Progenitor cell of endocrine pancreas (in vitro differentiated cells): ENCODE data around the gene FSTL4. TPM values are rescaled to one million over a fixed set of nuclear protein-coding genes. Genes with fewer than 3 reads are reported as not detected.

Source experiments
- DNase-seq: peaks from one replicate; pipeline ENCODE4 v3.0.0; 2021; ENCODE audit warnings: low spot score; ENCODE audit not compliant: unreplicated experiment
- H3K27ac Mint-ChIP-seq: 2 replicates; pipeline ENCODE4 v1.8.0; 2021; ENCODE audit warnings: mild to moderate bottlenecking, moderate library complexity, mixed read lengths
- H3K27me3 Mint-ChIP-seq: 2 replicates; pipeline ENCODE4 v1.8.0; 2021; ENCODE audit warnings: mixed read lengths
- H3K36me3 Mint-ChIP-seq: 2 replicates; pipeline ENCODE4 v1.8.0; 2022; ENCODE audit warnings: mixed read lengths; ENCODE audit not compliant: insufficient read depth
- H3K4me1 Mint-ChIP-seq: 2 replicates; pipeline ENCODE4 v1.8.0; 2021; ENCODE audit warnings: low read depth, mixed read lengths
- H3K4me3 Mint-ChIP-seq: 2 replicates; pipeline ENCODE4 v1.8.0; 2021; ENCODE audit warnings: low read depth, mild to moderate bottlenecking, moderate library complexity, mixed read lengths
- H3K9me3 Mint-ChIP-seq: 2 replicates; pipeline ENCODE4 v1.8.0; 2021; ENCODE audit warnings: low read depth, mixed read lengths
- total RNA-seq: library from RNA; stranded (reverse); gene quantifications from 2 replicates; pipeline ENCODE4 v1.2.1, GENCODE V29; 2021
- TF ChIP-seq, protein P1 (sequence below): fragments of 200-600 bp; sonication (generic); IDR thresholded peaks from one replicate; pipeline ENCODE4 v1.5.0; 2021; ENCODE audit warnings: antibody characterized with exemption, mild to moderate bottlenecking; ENCODE audit not compliant: unreplicated experiment

The FSTL4 gene
- total RNA-seq, 1 donor from 2014 or later = 2.4 TPM

DNA sequence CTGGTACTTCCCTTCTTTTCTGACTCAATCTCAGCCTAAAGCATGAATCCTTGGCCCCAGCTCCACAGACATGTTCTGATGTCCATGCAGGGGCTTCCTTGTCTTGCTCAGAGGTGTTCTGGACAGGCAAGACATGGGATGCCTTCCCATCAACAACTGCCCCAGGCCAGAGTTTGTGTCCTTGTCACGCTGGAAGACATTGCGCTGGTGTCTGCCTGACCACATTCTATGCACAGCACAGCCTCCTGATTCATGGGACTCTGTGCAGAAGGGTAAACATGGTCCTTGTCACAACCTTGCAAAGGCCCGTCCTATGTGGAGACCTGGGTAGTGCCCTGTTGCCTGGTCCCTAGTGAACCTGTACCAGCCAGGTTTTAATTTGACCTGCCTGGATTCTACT is 212.2 kb downstream of the FSTL4 start:
- Mint-ChIP-seq H3K4me3 (no peak overlapping the region), H3K9me3 (peaks cover 3% of the 10 kb centered on the region)

GRCh38 chr5:133399247-133399891 is 213.0 kb downstream of the FSTL4 start:
- Mint-ChIP-seq H3K27ac (no peak overlapping the region), H3K4me1 (no peaks in the 10 kb centered on the region), H3K9me3 (peaks cover 3% of the 10 kb centered on the region)

More for the DNA sequence above, 212.2 kb downstream of the FSTL4 start:
- no peaks in the 10 kb centered on the region for H3K4me1 Mint-ChIP-seq
- TF ChIP-seq, protein P1, sequence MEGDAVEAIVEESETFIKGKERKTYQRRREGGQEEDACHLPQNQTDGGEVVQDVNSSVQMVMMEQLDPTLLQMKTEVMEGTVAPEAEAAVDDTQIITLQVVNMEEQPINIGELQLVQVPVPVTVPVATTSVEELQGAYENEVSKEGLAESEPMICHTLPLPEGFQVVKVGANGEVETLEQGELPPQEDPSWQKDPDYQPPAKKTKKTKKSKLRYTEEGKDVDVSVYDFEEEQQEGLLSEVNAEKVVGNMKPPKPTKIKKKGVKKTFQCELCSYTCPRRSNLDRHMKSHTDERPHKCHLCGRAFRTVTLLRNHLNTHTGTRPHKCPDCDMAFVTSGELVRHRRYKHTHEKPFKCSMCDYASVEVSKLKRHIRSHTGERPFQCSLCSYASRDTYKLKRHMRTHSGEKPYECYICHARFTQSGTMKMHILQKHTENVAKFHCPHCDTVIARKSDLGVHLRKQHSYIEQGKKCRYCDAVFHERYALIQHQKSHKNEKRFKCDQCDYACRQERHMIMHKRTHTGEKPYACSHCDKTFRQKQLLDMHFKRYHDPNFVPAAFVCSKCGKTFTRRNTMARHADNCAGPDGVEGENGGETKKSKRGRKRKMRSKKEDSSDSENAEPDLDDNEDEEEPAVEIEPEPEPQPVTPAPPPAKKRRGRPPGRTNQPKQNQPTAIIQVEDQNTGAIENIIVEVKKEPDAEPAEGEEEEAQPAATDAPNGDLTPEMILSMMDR = no peak
- H3K27ac Mint-ChIP-seq = no peak overlapping the region
- DNase-seq = no peak
- H3K27me3 Mint-ChIP-seq = no peaks in the 10 kb centered on the region
- H3K36me3 Mint-ChIP-seq = no peaks in the 10 kb centered on the region

GRCh38 chr5:133398646-133399101 is 213.7 kb downstream of the FSTL4 start:
- DNase-seq = no peak
- Mint-ChIP-seq H3K27ac (no peak overlapping the region), H3K27me3 (no peaks in the 10 kb centered on the region), H3K9me3 (peaks cover 3% of the 10 kb centered on the region), H3K36me3 (no peaks in the 10 kb centered on the region), H3K4me1 (no peaks in the 10 kb centered on the region), H3K4me3 (no peak overlapping the region)
- TF ChIP-seq, protein P1 = no peak

More at GRCh38 chr5:133399247-133399891, 213.0 kb downstream of the FSTL4 start:
- DNase-seq = no peak
- TF ChIP-seq, protein P1 = no peak
- Mint-ChIP-seq H3K4me3 (no peak overlapping the region), H3K36me3 (no peaks in the 10 kb centered on the region), H3K27me3 (no peaks in the 10 kb centered on the region)

GRCh38 chr5:133397990-133398645 is 214.2 kb downstream of the FSTL4 start:
- H3K36me3 Mint-ChIP-seq = no peaks in the 10 kb centered on the region
- no peak overlapping the region for H3K4me3 Mint-ChIP-seq
- no peaks in the 10 kb centered on the region for H3K4me1 Mint-ChIP-seq
- H3K27ac Mint-ChIP-seq = no peak overlapping the region
- no peaks in the 10 kb centered on the region for H3K27me3 Mint-ChIP-seq
- peaks cover 3% of the 10 kb centered on the region for H3K9me3 Mint-ChIP-seq
- DNase-seq = no peak
- TF ChIP-seq, protein P1 = no peak

GRCh38 chr5:133397348-133397747 is 215.0 kb downstream of the FSTL4 start:
- Mint-ChIP-seq H3K27me3 (peaks cover 2% of the 10 kb centered on the region), H3K4me3 (no peak overlapping the region), H3K27ac (no peak overlapping the region), H3K36me3 (no peaks in the 10 kb centered on the region), H3K4me1 (no peaks in the 10 kb centered on the region), H3K9me3 (peaks cover 3% of the 10 kb centered on the region)
- no peak for DNase-seq
- TF ChIP-seq, protein P1 = no peak
